HG03196 (cell line): ENCODE measurements around the gene NDUFS2.
A peak's percentile ranks its signal among the peaks of the same experiment; 100 is the strongest.
"Not testable (repeated sequence)": the region's sequence is repeated elsewhere in the genome, so short reads cannot be mapped to it uniquely, and the experiment has no call there.

Source experiments
- ATAC-seq: cut with Tn5 transposase; IDR thresholded peaks from one replicate; pipeline ENCODE4 v1.9.1; 2021; ENCODE audit not compliant: unreplicated experiment

NDUFS2 gene

DNA sequence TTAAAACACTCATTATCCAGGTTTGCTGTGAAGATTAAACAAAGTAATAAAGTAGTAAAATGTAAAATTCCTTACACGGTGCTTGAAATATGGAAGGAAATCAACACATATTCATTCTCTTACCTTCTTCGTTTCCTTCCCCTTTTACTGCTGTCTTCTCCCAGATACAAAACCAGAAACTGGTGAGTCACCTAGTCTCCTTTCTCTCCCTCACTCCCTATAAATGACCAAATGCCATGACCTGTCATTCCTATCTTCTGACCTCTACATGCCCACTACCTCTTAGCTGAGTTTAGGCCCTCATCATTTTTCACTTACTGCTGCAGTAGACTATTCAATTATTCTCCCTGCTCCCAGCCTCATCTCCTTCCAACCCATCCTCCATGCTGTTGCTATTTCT, 40.1 kb downstream of the NDUFS2 start:
- no peak for ATAC-seq

DNA sequence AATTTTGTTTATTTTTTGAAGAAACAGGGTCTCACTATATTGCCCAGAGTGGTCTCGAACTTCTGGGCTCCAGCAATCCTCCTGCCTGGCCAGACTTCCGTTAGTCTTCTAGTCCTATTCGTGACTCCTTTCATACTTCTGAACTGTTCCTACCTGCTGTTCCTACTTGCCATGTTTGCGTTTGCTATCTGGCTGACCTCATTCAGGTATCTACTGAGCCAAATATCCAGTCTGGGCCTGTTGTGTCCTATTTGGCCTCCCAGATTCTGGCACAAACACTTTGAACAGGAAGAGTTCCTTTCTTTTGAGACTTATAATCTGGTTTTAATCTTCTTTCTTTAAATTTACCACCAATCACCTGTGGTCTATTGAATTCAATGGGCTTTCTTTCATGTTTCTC, 42.7 kb downstream of the NDUFS2 start:
- ATAC-seq, result no peak

DNA sequence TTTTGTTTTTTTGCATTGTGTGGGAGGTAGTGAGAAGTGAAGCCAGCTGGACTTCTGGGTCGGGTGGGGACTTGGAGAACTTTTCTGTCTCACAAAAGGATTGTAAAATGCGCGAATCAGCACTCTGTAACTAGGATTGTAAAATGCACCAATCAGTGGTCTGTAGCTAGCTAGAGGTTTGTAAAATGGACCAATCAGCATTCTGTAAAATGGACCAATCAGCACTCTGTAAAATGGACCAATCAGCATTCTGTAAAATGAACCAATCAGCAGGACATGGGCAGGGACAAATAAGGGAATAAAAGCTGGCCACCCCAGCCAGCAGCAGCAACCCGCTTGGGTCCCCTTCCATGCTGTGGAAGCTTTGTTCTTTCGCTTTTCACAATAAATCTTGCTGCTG, 47.9 kb downstream of the NDUFS2 start:
- ATAC-seq, result not testable (repeated sequence)

DNA sequence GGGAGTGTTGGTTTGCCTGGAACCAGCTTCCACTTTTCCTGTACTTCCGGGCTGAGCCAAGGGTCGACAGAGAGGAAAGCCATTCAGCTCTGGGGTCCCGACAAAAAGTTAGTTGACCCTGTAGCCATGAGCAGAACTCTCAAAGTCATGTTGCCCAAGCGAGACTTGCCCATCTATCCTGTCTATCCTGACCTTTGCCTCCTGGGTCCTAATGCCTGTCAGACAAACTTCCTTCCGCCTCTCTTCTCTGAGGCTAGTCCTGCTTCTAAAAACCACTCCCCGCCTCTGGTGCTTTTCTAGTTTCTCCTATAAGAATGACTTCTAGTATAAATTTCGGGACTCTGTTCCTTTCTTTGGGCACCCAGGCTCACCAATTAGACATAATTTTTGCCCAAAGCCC, 48.7 kb downstream of the NDUFS2 start:
- ATAC-seq, result no peak

DNA sequence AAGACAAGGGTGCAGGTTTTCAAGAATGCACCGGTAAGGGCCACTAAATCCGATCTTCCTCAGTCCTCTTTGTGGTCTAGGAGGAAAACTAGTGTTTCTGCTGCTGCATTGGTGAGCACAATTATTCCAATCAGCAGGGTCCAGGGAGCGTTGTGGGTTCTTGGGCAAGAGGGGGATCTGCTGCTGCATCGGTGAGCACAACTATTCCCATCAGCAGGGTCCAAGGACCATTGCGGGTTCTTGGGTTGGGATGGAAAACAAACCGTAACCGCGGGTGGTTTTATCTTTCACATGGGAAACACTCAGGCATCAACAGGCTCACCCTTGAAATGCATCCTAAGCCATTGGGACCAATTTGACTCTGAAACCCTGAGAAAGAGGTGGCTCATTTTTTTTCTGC, 49.4 kb downstream of the NDUFS2 start:
- ATAC-seq, result no peak

DNA sequence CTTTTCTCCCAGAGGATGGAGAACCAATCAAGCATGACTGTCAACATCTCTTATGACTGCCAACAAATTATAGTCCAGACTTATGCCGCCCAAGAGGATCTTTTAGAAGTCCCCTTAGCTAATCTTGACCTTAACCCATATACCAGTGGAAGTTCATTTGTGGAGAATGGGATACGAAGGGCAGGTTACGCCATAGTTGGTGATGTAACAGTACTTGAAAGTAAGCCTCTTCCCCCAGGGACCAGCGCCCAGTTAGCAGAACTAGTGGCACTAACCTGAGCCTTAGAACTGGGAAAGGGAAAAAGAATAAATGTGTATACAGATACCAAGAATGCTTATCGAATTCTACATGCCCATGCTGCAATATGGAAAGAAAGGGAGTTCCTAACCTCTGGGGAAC, 53.1 kb downstream of the NDUFS2 start:
- not testable (repeated sequence) for ATAC-seq

DNA sequence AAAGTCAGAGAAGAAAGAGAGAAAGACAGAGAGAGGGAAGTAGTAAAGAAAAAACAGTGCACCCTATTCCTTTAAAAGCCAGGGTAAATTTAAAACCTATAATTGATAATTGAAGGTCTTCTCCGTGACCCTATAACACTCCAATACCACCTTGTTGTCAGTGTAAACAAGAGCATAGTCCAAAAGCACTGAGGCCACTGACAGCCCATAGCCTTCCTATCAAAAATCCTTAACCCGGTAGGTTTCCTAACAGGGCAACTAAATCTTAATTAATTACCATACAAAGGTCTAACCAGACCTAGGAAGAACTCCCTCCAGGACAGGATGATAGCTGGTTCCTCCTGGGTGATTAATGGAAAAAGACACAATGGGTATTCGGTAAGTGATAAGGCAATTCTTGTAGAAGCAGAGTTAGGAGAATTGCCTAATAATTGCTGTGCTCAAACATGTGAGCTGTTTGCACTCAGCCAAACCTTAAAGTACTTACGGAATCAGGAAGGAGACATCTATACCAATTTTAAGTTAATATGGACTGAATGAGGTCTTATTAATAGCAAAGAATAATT, 53.9 kb downstream of the NDUFS2 start:
- not testable (repeated sequence) for ATAC-seq

DNA sequence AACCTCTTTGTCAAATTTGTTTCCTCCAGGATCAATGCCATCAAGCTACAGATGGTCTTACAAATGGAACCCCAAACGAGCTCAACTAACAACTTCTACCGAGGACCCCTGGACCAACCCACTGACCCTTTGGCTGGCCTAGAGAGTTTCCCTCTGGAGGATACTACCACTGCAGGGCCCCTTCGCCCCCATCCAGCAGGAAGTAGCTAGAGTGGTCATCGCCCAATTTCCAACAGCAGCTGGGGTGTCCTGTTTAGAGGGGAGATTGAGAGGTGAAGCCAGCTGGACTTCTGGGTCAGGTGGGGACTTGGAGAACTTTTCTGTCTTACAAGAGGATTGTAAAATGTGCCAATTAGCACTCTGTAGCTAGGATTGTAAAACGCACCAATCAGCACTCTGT, 54.9 kb downstream of the NDUFS2 start:
- ATAC-seq, result not testable (repeated sequence)

DNA sequence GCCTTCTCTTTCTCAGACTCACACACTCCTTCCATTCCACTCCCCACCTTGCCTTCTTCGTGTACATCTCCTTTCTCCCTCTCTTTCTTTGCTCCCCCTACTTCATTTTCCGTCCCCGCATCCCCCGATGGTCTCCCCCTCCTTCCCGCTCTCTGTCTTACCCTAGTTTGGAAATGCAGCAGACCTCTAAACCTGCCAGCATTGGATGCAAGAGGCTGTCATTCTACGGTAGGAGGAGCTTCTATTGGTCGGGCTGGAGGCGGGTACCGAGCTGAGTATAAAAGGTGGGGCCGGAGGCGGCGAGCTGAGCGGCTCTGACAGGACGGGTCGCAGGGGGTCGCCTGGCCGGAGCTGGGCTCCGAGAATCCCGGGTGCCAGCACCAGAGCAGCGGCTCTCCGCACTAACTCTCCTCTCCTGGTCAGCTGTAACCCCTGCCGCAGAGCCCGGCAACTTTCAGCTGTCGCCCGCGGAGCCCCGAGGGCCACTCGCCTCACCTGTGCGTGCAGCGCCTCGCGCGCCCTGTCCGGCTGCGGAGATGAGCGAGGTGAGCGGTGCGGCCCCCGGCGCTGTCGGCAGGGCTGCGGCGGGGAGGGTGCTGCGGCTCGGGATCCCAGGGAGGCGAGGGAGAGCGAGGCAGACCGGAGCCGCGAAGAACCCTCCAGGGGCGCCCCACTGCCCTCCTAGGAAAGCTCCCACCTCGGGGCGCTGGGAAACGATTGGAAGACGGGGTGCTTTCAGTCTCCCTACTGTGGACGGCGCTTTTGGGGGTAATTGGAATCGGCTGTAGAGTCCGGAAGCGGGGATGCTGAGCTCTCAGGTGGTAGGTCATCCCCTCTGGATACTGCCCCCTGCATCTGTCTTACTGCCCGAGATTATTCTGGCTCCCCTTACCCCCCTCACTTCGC, 56.5 kb downstream of the NDUFS2 start, which contains the start of gene PCP4L1:
PCP4L1 (plus strand) TSS at position 307 of the 906 bp plus-strand sequence; CDS start at position 537, 230 bp downstream.
- ATAC-seq, result peak; percentile 59

DNA sequence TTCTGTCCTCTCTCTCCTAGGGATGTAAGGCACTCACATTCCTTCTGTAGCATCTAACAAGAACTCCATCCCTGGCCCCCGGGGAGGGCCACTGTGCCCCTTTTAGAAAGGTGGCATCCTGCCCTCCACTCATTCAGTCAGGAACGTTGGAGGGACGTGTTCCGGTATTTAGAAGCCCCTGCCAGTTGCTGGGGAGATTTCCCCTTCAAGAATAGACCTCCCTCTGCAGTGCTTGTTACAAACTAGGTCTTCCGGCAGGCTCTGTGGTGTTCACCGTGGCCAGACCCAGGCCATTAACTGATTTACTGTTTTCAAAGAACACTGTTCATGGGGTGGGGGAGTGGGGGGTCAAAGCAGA, 57.2 kb downstream of the NDUFS2 start:
- no peak for ATAC-seq

DNA sequence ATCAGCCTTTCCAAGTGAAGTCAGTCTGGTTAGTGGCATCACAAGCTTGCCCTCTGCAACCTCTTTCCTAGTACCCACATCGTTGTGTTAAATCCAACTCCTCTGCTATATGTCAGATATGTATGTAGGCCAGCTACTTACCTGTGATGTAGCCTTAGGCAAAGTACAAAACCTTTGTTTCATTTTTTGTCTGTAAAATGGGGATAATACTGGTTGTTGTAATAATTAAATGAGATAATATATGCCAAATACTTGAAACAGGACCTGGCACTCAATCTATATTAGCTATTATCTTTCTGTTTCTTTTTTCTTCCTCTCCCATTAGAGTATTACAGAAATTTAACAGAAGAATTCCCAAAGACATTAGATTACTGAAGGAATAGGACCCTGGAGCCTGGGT, 57.6 kb downstream of the NDUFS2 start:
- no peak for ATAC-seq

DNA sequence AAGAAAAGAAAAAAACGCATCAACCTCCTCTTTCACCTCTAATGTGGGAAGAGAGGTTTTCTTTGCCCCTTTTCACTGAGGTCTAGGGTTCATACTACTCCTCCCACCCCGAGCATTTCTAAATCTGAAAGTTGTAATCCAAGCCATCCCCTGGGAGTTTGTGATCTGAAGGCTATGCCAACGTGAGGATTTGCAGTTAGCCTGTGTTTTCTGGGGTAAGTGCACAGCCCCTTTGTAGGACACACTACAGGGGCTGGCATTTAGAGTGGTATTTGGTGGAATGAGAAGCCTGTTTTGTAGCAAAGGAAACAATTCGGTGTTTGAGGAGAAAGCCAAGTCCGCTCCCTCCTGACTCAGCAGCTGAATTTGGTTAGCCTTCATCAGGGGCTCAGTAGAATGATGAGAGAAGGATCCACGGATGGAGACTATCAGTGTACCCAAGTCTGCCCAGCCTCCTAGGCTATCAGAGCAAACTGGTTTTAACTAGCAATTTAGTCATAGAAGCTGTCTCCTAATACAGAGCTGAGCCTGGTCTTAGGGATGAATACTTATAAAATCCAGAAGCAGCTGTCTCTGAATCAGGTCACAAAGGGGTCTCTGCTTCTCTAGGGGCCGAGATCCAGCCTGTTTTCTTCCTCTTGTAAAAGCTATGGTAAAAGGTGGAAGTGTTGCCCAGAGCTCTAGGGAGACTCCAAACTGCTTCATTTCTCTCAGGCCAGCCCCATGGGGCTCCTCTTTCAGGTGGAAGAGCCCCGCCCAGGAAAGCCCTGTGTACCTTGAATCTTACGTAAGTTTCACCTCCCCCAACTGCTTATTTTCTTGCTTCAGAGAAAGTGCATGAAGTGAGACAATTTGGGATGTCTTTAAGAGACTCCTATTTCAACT, 58.5 kb downstream of the NDUFS2 start:
- no peak for ATAC-seq

DNA sequence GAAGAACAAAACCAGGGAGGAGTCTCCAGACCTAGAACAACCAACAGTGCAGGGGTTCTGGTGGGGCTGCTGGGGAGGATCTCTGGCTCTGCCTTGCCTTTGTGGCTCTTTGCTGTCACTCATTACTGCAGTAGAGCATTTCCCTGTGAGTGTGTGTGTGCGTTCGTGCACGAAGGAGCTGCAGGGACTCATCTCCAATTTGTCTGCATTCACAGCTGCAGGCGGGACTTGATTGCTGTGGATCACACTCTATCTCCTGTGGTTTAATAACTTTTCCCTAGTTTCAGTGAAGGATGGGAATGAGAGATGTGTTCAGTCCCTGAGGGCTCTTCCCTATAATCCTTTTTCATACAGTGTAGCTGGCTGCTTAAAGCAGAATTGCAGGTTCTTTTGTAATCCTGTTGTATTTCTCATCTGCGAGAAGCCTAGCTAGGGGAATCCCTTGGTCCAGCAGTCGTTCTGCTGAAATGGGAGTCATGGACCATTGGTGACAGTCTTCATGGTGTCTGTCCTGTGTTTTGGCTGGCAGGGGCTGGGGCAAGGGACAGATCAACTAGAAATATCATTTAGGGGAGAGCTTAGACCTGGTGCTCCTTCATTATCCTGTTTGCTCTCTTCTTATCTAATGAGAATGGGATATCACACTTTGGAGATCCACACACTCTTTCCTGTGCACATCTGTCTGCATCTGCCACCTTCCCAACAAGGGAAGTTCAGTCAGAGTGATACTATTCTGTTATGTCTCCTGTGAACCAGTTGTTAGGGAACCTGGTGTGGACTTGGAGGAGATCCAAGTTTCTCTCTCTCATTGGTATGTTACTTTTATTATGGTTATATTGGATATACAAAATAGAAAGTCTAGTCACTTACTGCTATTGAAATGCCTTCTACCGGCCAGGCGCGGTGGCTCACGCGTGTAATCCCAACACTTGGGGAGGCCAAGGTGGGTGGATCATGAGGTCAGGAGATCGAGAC, 59.4 kb downstream of the NDUFS2 start:
- no peak for ATAC-seq
